KBM-7 (cell line): ENCODE measurements around the gene PPP1R9A.

Experiments used
- DNase-seq: peaks from one replicate; pipeline ENCODE4 v3.0.0-alpha.2; 2015
- in situ Hi-C: fragments of 300-500 bp; cut with MboI; formaldehyde crosslinking; loops from 2 replicates; pipeline ENCODE4 v1.14.3; 2020; ENCODE audit warnings: low sequenced_read_pairs, low pct_unique_long_range_greater_than_20kb, mixed read lengths

The PPP1R9A gene

GRCh38 chr7:95062901-95063300 lies 155.5 kb downstream of the PPP1R9A start:
- no peak for DNase-seq
- in situ Hi-C loops: no loop called here

GRCh38 chr7:95066737-95067530 lies 159.5 kb downstream of the PPP1R9A start:
- DNase-seq: no peak
- in situ Hi-C loops: no loop called here

- in situ Hi-C loops: no loop called here
- no peak for DNase-seq
Measured at GRCh38 chr7:95088536-95089215, 181.3 kb downstream of the PPP1R9A start.

- in situ Hi-C loops: no loop called here
- no peak for DNase-seq
Measured at GRCh38 chr7:95089414-95090315, 182.3 kb downstream of the PPP1R9A start.

GRCh38 chr7:95092324-95092723 lies 184.9 kb downstream of the PPP1R9A start:
- in situ Hi-C loops: no loop called here
- DNase-seq: no peak

GRCh38 chr7:95095259-95095965 lies 188.0 kb downstream of the PPP1R9A start:
- DNase-seq: no peak
- in situ Hi-C loops: no loop called here

GRCh38 chr7:95095966-95096540 lies 188.7 kb downstream of the PPP1R9A start:
- no peak for DNase-seq
- in situ Hi-C loops: no loop called here

GRCh38 chr7:95097291-95097690 lies 189.9 kb downstream of the PPP1R9A start:
- DNase-seq: no peak
- in situ Hi-C loops: no loop called here

- in situ Hi-C loops: no loop called here
Measured at GRCh38 chr7:95097851-95098250, 190.5 kb downstream of the PPP1R9A start.

GRCh38 chr7:95099106-95099505 lies 191.7 kb downstream of the PPP1R9A start:
- in situ Hi-C loops: no loop called here
- DNase-seq: no peak

More at GRCh38 chr7:95097851-95098250, 190.5 kb downstream of the PPP1R9A start:
- no peak for DNase-seq

GRCh38 chr7:95101422-95101821 lies 194.0 kb downstream of the PPP1R9A start:
- in situ Hi-C loops: no loop called here
- DNase-seq: no peak

- in situ Hi-C loops: no loop called here
Measured at GRCh38 chr7:95102662-95103061, 195.3 kb downstream of the PPP1R9A start.

GRCh38 chr7:95104739-95105138 lies 197.3 kb downstream of the PPP1R9A start:
- in situ Hi-C loops: no loop called here
- no peak for DNase-seq

More at GRCh38 chr7:95102662-95103061, 195.3 kb downstream of the PPP1R9A start:
- DNase-seq: no peak

- no peak for DNase-seq
- in situ Hi-C loops: no loop called here
Measured at GRCh38 chr7:95105627-95106026, 198.2 kb downstream of the PPP1R9A start.

GRCh38 chr7:95106401-95106800 lies 199.0 kb downstream of the PPP1R9A start:
- in situ Hi-C loops: no loop called here
- DNase-seq: no peak

GRCh38 chr7:95110707-95111106 lies 203.3 kb downstream of the PPP1R9A start:
- DNase-seq: no peak
- in situ Hi-C loops: no loop called here

- in situ Hi-C loops: no loop called here
- DNase-seq: no peak
Measured at GRCh38 chr7:95113590-95113989, 206.2 kb downstream of the PPP1R9A start.

GRCh38 chr7:95126053-95126709 lies 218.8 kb downstream of the PPP1R9A start:
- in situ Hi-C loops: no loop called here
- DNase-seq: no peak
